BJ (cell line): ENCODE data around the gene LRRC15. TPM values are rescaled to one million over a fixed set of nuclear protein-coding genes. Genes with fewer than 3 reads are reported as not detected.

Source experiments
- CTCF ChIA-PET: fragments of 350-600 bp; formaldehyde crosslinking; extraction: SDS; loops from one replicate; lab custom pipeline; 2021; ENCODE audit warnings: antibody characterized with exemption, inconsistent platforms; lab: Yijun Ruan, JAX
- POLR2A ChIA-PET: fragments of 300-600 bp; sonication (Branson Sonifier 250); formaldehyde crosslinking; extraction: SDS; loops from one replicate; lab custom pipeline; 2021; ENCODE audit warnings: antibody characterized with exemption; lab: Charles Lee
- DNase-seq: peaks from one replicate; pipeline ENCODE4 v3.0.0-alpha.2; 2011; ENCODE audit warnings: low read depth
- H3K27me3 ChIP-seq: 2 replicates; pipeline ENCODE4 v1.6.0; 2011; ENCODE audit warnings: low read length; ENCODE audit not compliant: control insufficient read depth, insufficient read depth
- H3K36me3 ChIP-seq: 2 replicates; pipeline ENCODE4 v1.5.1; 2011; ENCODE audit warnings: low read length; ENCODE audit not compliant: control insufficient read depth, insufficient read depth
- H3K4me3 ChIP-seq: 2 replicates; pipeline ENCODE4 v1.5.1; 2011; ENCODE audit warnings: low read depth, mild to moderate bottlenecking, control low read depth, low read length
- CTCF ChIP-seq: IDR thresholded peaks from 2 replicates; pipeline ENCODE4 v1.5.1; 2011; ENCODE audit warnings: low read depth, mild to moderate bottlenecking, control low read depth, inconsistent platforms, low read length, moderate library complexity; ENCODE audit not compliant: insufficient read depth
- polyA plus RNA-seq: library from polyadenylated mRNA; depleted of rRNA; stranded (reverse); fragments of >200 nt; gene quantifications from 2 replicates; pipeline ENCODE4 v1.2.3, GENCODE V29; 2011; rRNA removed

LRRC15 gene
- polyA plus RNA-seq, 1 experiment, result 1.2 TPM

- DNase-seq, result no peak
- Histone ChIP-seq H3K36me3 (no peaks in the 10 kb centered on the region), H3K4me3 (no peak overlapping the region), H3K27me3 (peaks cover 33% of the 10 kb centered on the region)
- POLR2A ChIA-PET, result no interaction called here
- CTCF ChIA-PET, result interaction anchor here (1.1 to 1.8 kb wide), 3 partner anchors 8 to 527 kb away, joined by 3 to 8 read pairs (median 3); no protein-coding TSS in a partner anchor
- TF ChIP-seq CTCF, result no peak
These were observed 61.7 kb downstream of the LRRC15 start for GRCh38 chr3:194307849-194308248.

GRCh38 chr3:194306771-194307640, 62.5 kb downstream of the LRRC15 start:
- no peak for DNase-seq
- ChIA-PET POLR2A (no interaction called here), CTCF (interaction anchor here (1.1 to 1.8 kb wide), 3 partner anchors 9 to 526 kb away, joined by 3 to 8 read pairs (median 3); no protein-coding TSS in a partner anchor)
- no peak overlapping the region for H3K4me3 ChIP-seq
- no peak for TF ChIP-seq CTCF
- no peaks in the 10 kb centered on the region for H3K36me3 ChIP-seq
- H3K27me3 ChIP-seq, result peaks cover 27% of the 10 kb centered on the region

- DNase-seq, result no peak
- POLR2A ChIA-PET, result no interaction called here
These were observed 63.3 kb downstream of the LRRC15 start for GRCh38 chr3:194306109-194306686.

GRCh38 chr3:194305356-194306108, 64.0 kb downstream of the LRRC15 start:
- Histone ChIP-seq H3K27me3 (peaks cover 17% of the 10 kb centered on the region), H3K36me3 (no peaks in the 10 kb centered on the region), H3K4me3 (no peak overlapping the region)
- no peak for TF ChIP-seq CTCF
- DNase-seq, result no peak
- POLR2A ChIA-PET, result no interaction called here
- CTCF ChIA-PET, result interaction anchor here (0.6 to 2.9 kb wide), 2 partner anchors 10 to 525 kb away, joined by 3 to 18 read pairs; no protein-coding TSS in a partner anchor

More at GRCh38 chr3:194306109-194306686, 63.3 kb downstream of the LRRC15 start:
- no peak for TF ChIP-seq CTCF
- CTCF ChIA-PET, result interaction anchor here (0.6 to 2.9 kb wide), 3 partner anchors 9 to 525 kb away, joined by 3 to 18 read pairs (median 8); no protein-coding TSS in a partner anchor
- no peaks in the 10 kb centered on the region for H3K36me3 ChIP-seq
- peaks cover 20% of the 10 kb centered on the region for H3K27me3 ChIP-seq
- H3K4me3 ChIP-seq, result no peak overlapping the region

Other genes starting within 250 kb of the LRRC15 start
- 11.0 and 16.2 TPM in 2 replicates for gene HES1, start 233.6 kb downstream of the LRRC15 start, polyA plus RNA-seq
- gene CPN2, start 18.4 kb downstream of the LRRC15 start, polyA plus RNA-seq, result not detected in 2 replicates
- gene GP5, start 29.5 kb upstream of the LRRC15 start, polyA plus RNA-seq, result 0.02 TPM in 1 of 2 replicates, not detected in the other
- 47.1 and 96.3 TPM in 2 replicates for gene ATP13A3, start 117.3 kb upstream of the LRRC15 start, polyA plus RNA-seq